Measurements from ENCODE around the gene MICAL3. TPM values are rescaled to one million over a fixed set of nuclear protein-coding genes. Genes with fewer than 3 reads are reported as not detected.

MICAL3 gene
- total and polyA plus RNA-seq, 2 of the 8 experiments (the other 6 are each of a cell fraction or from before 2014, with no cell fraction given), result 8.3 to 41.8 TPM

GRCh38 chr22:17974703-17975372 is 49.5 kb downstream of the MICAL3 start:
- Histone ChIP-seq H3K9me3 (ENCODE audit: insufficient read depth in 2 of 2, low read depth in 1 of 2, low read length in 1 of 2) (no peaks in the 10 kb centered on the region), H2BK5ac (ENCODE audit: low read depth, low read length) (no peak overlapping the region), H3K36me3 (ENCODE audit: control insufficient read depth in 2 of 4, insufficient read depth in 4 of 4, low read length in 3 of 4) (no peaks in the 10 kb centered on the region), H3K18ac (ENCODE audit: extremely low read depth, low read length) (no peak overlapping the region), H3K14ac (ENCODE audit: insufficient read length) (no peak overlapping the region), H3K4ac (replicated peaks; ENCODE audit: insufficient read length, low read depth, low read length) (no peak overlapping the region), H4K8ac (ENCODE audit: extremely low read depth, insufficient read depth, low read length) (no peak overlapping the region), H3K4me2 (ENCODE audit: insufficient read depth in 1 of 2, low read depth in 2 of 2, low read length in 2 of 2) (no peak overlapping the region), H3K27me3 (replicated peaks in 1 of 4; ENCODE audit: control insufficient read depth in 3 of 4, extremely low read depth in 1 of 4, insufficient read depth in 3 of 4, low read length in 3 of 4) (no peaks in the 10 kb centered on the region), H3K4me1 (replicated peaks in 1 of 4; ENCODE audit: control insufficient read depth in 3 of 4, insufficient read depth in 4 of 4, low read length in 3 of 4) (peaks cover 4 to 13% (median 9%) of the 10 kb centered on the region in 4 experiments), H3K4me3 (ENCODE audit: extremely low read depth in 1 of 4, insufficient read depth in 2 of 4, low read depth in 3 of 4, low read length in 4 of 4) (no peak overlapping the region), H2BK15ac (ENCODE audit: low read length) (no peak overlapping the region), H2AK5ac (ENCODE audit: low read depth, low read length) (no peak overlapping the region), H2AFZ (ENCODE audit: low read length) (no peak overlapping the region), H4K20me1 (replicated peaks in 1 of 2; ENCODE audit: control insufficient read depth in 1 of 2, insufficient read depth in 2 of 2, low read length in 2 of 2) (peaks cover 2 to 6% of the 10 kb centered on the region in 2 experiments), H2BK120ac (replicated peaks; ENCODE audit: low read depth, low read length) (no peak overlapping the region), H3K9ac (replicated peaks in 1 of 4; ENCODE audit: extremely low read depth in 1 of 4, low read depth in 3 of 4, low read length in 3 of 4) (no peak overlapping the region), H3K23me2 (ENCODE audit: low read depth, low read length) (no peaks in the 10 kb centered on the region), H3K27ac (ENCODE audit: low read depth, low read length) (no peak overlapping the region), H2BK20ac (ENCODE audit: low read length) (no peak overlapping the region), H3K23ac (ENCODE audit: insufficient read length) (no peak overlapping the region), H3K56ac (replicated peaks; ENCODE audit: insufficient read length, low read depth, low read length) (no peak overlapping the region), H4K91ac (replicated peaks; ENCODE audit: insufficient read length, low read length) (no peak overlapping the region), H2BK12ac (ENCODE audit: low read depth, low read length) (no peak overlapping the region), H4K5ac (ENCODE audit: insufficient read length, low read depth, low read length) (no peak overlapping the region), H3K79me1 (ENCODE audit: low read depth, low read length) (peaks cover 11% of the 10 kb centered on the region), H3K79me2 (ENCODE audit: control insufficient read depth in 1 of 2, insufficient read depth in 2 of 2, low read length in 2 of 2) (peaks cover 3 to 41% of the 10 kb centered on the region in 2 experiments; a peak in 3 of 4 replicates)
- TF ChIP-seq RAD21 (IDR thresholded peaks at IDR 0.05 in 1 of 2, conservative IDR thresholded peaks at IDR 0.05 in 1 of 2; ENCODE audit: low read depth in 2 of 2, low read length in 2 of 2), result no peak
- TF ChIP-seq NRF1 (IDR thresholded peaks at IDR 0.05; ENCODE audit: low read depth, low read length), result no peak
- no peak for TF ChIP-seq SIRT6 (IDR thresholded peaks at IDR 0.05; ENCODE audit: low read length)
- no peak for TF ChIP-seq CHD2 (IDR thresholded peaks at IDR 0.05; ENCODE audit: low read length)
- TF ChIP-seq ZNF274 (IDR thresholded peaks at IDR 0.05; ENCODE audit: borderline replicate concordance, extremely low read depth, low read length), result no peak
- 91% methylated on average over 7 of the region's 8 CpGs; no CpG with 5 or more reads in 1 of the 2 experiments for WGBS, 2 experiments (ENCODE audit: extremely low coverage in 1 of 2, insufficient coverage in 1 of 2, insufficient read length in 1 of 2, insufficient replicate concordance in 2 of 2, low coverage in 1 of 2, low lambda C conversion rate in 2 of 2, missing lambda C conversion rate in 1 of 2)
- ChIA-PET CTCF (ENCODE audit: partially characterized antibody) (interaction anchor here (1.0 to 1.8 kb wide), 4 partner anchors 9 to 85 kb away, joined by 3 to 6 read pairs (median 4); no protein-coding TSS in a partner anchor), POLR2A (ENCODE audit: partially characterized antibody) (no interaction called here)
- no peak for DNase-seq (ENCODE audit: low read depth in 1 of 2, low spot score in 2 of 2)
- FAIRE-seq, result no peak
